Measurements from ENCODE around the gene DHX40.
"Not testable (repeated sequence)": the region's sequence is repeated elsewhere in the genome, so short reads cannot be mapped to it uniquely, and the experiment has no call there.

Gene DHX40

GRCh38 chr17:59629174-59629573 lies 63.8 kb downstream of the DHX40 start:
- no peak for DNase-seq (ENCODE audit: low spot score)

- no peak for DNase-seq (ENCODE audit: low spot score)
These were observed 65.9 kb downstream of the DHX40 start for GRCh38 chr17:59631276-59631675.

- DNase-seq (ENCODE audit: low spot score), result no peak
These were observed 67.0 kb downstream of the DHX40 start for GRCh38 chr17:59632398-59632797.

- no peak for DNase-seq (ENCODE audit: low spot score)
These were observed 68.4 kb downstream of the DHX40 start for GRCh38 chr17:59633658-59634359.

- no peak for DNase-seq (ENCODE audit: low spot score)
These were observed 69.5 kb downstream of the DHX40 start for GRCh38 chr17:59634632-59635541.

GRCh38 chr17:59637611-59638310 lies 72.4 kb downstream of the DHX40 start:
- DNase-seq (ENCODE audit: low spot score), result no peak

GRCh38 chr17:59638553-59638952 lies 73.1 kb downstream of the DHX40 start:
- DNase-seq (ENCODE audit: low spot score), result no peak

- DNase-seq (ENCODE audit: low spot score), result peak; percentile 38
These were observed 76.5 kb downstream of the DHX40 start for GRCh38 chr17:59641799-59642484.

GRCh38 chr17:59642565-59642964 lies 77.2 kb downstream of the DHX40 start:
- no peak for DNase-seq (ENCODE audit: low spot score)

GRCh38 chr17:59643159-59644140 lies 78.0 kb downstream of the DHX40 start:
- DNase-seq (ENCODE audit: low spot score), result no peak

- no peak for DNase-seq (ENCODE audit: low spot score)
These were observed 81.9 kb downstream of the DHX40 start for GRCh38 chr17:59647288-59647687.

GRCh38 chr17:59649886-59650285 lies 84.5 kb downstream of the DHX40 start:
- DNase-seq (ENCODE audit: low spot score), result no peak

- no peak for DNase-seq (ENCODE audit: low spot score)
These were observed 85.2 kb downstream of the DHX40 start for GRCh38 chr17:59650642-59651041.

GRCh38 chr17:59651346-59651745 lies 85.9 kb downstream of the DHX40 start:
- DNase-seq (ENCODE audit: low spot score), result no peak

GRCh38 chr17:59652119-59652518 lies 86.7 kb downstream of the DHX40 start:
- DNase-seq (ENCODE audit: low spot score), result no peak

- DNase-seq (ENCODE audit: low spot score), result not testable (repeated sequence)
These were observed 91.2 kb downstream of the DHX40 start for GRCh38 chr17:59656624-59657023.

Measured in pons (tissue), 1 donor.